Ramos (cell line): ENCODE data around the gene ZNF385B.

ENCODE experiments used
- in situ Hi-C: fragments of 300-500 bp; cut with MboI; formaldehyde crosslinking; loops from one replicate; pipeline ENCODE4 v1.14.3; 2022; ENCODE audit warnings: low sequenced_read_pairs; ENCODE audit not compliant: unreplicated experiment

The ZNF385B gene

GRCh38 chr2:179605341-179605740 lies 256.1 kb downstream of the ZNF385B start:
- in situ Hi-C loops, result no loop called here

- in situ Hi-C loops, result no loop called here
These were observed 256.8 kb downstream of the ZNF385B start for GRCh38 chr2:179604598-179604997.

GRCh38 chr2:179602452-179602851 lies 259.0 kb downstream of the ZNF385B start:
- in situ Hi-C loops, result no loop called here

GRCh38 chr2:179596018-179596417 lies 265.4 kb downstream of the ZNF385B start:
- in situ Hi-C loops, result no loop called here

- in situ Hi-C loops, result no loop called here
These were observed 266.1 kb downstream of the ZNF385B start for GRCh38 chr2:179595284-179595683.

- in situ Hi-C loops, result no loop called here
These were observed 266.9 kb downstream of the ZNF385B start for GRCh38 chr2:179594268-179595112.

GRCh38 chr2:179593323-179593722 lies 268.1 kb downstream of the ZNF385B start:
- in situ Hi-C loops, result no loop called here

- in situ Hi-C loops, result no loop called here
These were observed 269.1 kb downstream of the ZNF385B start for GRCh38 chr2:179592167-179592936.

- in situ Hi-C loops, result no loop called here
These were observed 269.7 kb downstream of the ZNF385B start for GRCh38 chr2:179591690-179592089.

GRCh38 chr2:179588486-179589145 lies 272.8 kb downstream of the ZNF385B start:
- in situ Hi-C loops, result no loop called here

- in situ Hi-C loops, result no loop called here
These were observed 276.7 kb downstream of the ZNF385B start for GRCh38 chr2:179584760-179585159.

GRCh38 chr2:179581605-179582004 lies 279.8 kb downstream of the ZNF385B start:
- in situ Hi-C loops, result no loop called here

- in situ Hi-C loops, result no loop called here
These were observed 280.9 kb downstream of the ZNF385B start for GRCh38 chr2:179580378-179581146.

- in situ Hi-C loops, result no loop called here
These were observed 281.6 kb downstream of the ZNF385B start for GRCh38 chr2:179579800-179580199.

- in situ Hi-C loops, result no loop called here
These were observed 283.1 kb downstream of the ZNF385B start for GRCh38 chr2:179578171-179578916.

GRCh38 chr2:179574061-179574519 lies 287.3 kb downstream of the ZNF385B start:
- in situ Hi-C loops, result no loop called here

- in situ Hi-C loops, result no loop called here
These were observed 288.9 kb downstream of the ZNF385B start for GRCh38 chr2:179572544-179572943.

- in situ Hi-C loops, result no loop called here
These were observed 289.7 kb downstream of the ZNF385B start for GRCh38 chr2:179571721-179572120.

GRCh38 chr2:179571252-179571651 lies 290.2 kb downstream of the ZNF385B start:
- in situ Hi-C loops, result no loop called here
